Measurements from ENCODE around the gene CPZ.
"Not testable (repeated sequence)": the region's sequence is repeated elsewhere in the genome, so short reads cannot be mapped to it uniquely, and the experiment has no call there.

Gene CPZ

GRCh38 chr4:8557151-8558076 lies 35.2 kb upstream of the CPZ start:
- no peak for DNase-seq (ENCODE audit: low spot score)

GRCh38 chr4:8558080-8558960 lies 34.2 kb upstream of the CPZ start:
- DNase-seq (ENCODE audit: low spot score) = peak; percentile 44

- no peak for DNase-seq (ENCODE audit: low spot score)
Measured at GRCh38 chr4:8559011-8559410, 33.6 kb upstream of the CPZ start.

GRCh38 chr4:8559524-8560264 lies 32.9 kb upstream of the CPZ start:
- DNase-seq (ENCODE audit: low spot score) = no peak

GRCh38 chr4:8560265-8561047 lies 32.1 kb upstream of the CPZ start:
- no peak for DNase-seq (ENCODE audit: low spot score)

GRCh38 chr4:8564595-8564994 lies 28.0 kb upstream of the CPZ start:
- no peak for DNase-seq (ENCODE audit: low spot score)

- DNase-seq (ENCODE audit: low spot score) = no peak
Measured at GRCh38 chr4:8568068-8568668, 24.4 kb upstream of the CPZ start.

GRCh38 chr4:8570201-8570600 lies 22.4 kb upstream of the CPZ start:
- DNase-seq (ENCODE audit: low spot score) = no peak

GRCh38 chr4:8571702-8572685 lies 20.6 kb upstream of the CPZ start:
- DNase-seq (ENCODE audit: low spot score) = no peak

GRCh38 chr4:8573266-8573665 lies 19.3 kb upstream of the CPZ start:
- no peak for DNase-seq (ENCODE audit: low spot score)

- no peak for DNase-seq (ENCODE audit: low spot score)
Measured at GRCh38 chr4:8574796-8575370, 17.7 kb upstream of the CPZ start.

GRCh38 chr4:8575457-8575856 lies 17.1 kb upstream of the CPZ start:
- no peak for DNase-seq (ENCODE audit: low spot score)

GRCh38 chr4:8576591-8576990 lies 16.0 kb upstream of the CPZ start:
- not testable (repeated sequence) for DNase-seq (ENCODE audit: low spot score)

GRCh38 chr4:8577046-8577445 lies 15.5 kb upstream of the CPZ start:
- DNase-seq (ENCODE audit: low spot score) = no peak

- DNase-seq (ENCODE audit: low spot score) = no peak
Measured at GRCh38 chr4:8577972-8578371, 14.6 kb upstream of the CPZ start.

- no peak for DNase-seq (ENCODE audit: low spot score)
Measured at GRCh38 chr4:8578717-8579116, 13.8 kb upstream of the CPZ start.

GRCh38 chr4:8579526-8580320 lies 12.8 kb upstream of the CPZ start:
- DNase-seq (ENCODE audit: low spot score) = no peak

- DNase-seq (ENCODE audit: low spot score) = peak; percentile 83
Measured at GRCh38 chr4:8580321-8581093, 12.1 kb upstream of the CPZ start, which contains the start of gene GPR78. TSS of gene GPR78 (plus strand) at chr4:8580392. CDS start at chr4:8580983, 591 bp downstream.
